NCI-H146 treated with DMSO at 0.1 percent for 48 hours (cell line): ENCODE measurements around the gene COG6.

Experiments used
- DNase-seq: peaks from one replicate; lab custom pipeline; 2025; ENCODE audit not compliant: unreplicated experiment; lab: John Stamatoyannopoulos, UW

COG6 gene

DNA sequence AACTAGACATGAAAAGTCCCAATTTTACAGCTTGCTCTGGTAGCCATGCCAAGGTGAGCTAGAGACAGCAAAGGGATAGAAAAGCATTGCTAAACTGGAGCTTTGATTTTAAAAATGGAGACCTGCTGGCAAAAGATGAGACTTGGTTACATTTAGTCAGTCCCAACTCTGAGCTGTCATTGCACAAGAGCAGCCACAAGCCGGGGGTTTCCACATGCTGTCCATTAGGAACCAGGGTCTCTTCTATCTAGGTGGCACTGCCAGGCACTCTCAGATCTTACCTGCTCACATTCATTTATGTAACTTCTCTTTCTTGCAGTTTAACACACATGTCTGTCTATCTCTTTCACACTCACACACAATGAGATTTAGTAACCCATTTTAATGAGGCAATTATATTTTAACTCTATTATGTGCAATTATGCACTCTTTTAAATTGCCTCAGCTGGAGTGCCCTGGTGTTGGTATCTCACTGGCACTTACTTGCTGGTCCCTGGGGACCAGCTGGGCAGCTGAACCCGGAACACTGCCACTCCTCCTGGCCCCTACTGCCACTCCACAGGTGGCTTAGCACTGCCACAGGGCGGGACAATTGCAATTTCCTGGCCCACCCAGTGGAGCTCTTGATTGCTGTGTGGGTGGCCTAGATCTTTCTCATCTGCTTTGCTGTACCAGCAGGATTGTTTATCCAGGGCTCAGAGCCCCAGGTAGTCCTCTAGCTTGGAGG, 112.5 kb downstream of the COG6 start:
- peak; percentile 85 for DNase-seq

DNA sequence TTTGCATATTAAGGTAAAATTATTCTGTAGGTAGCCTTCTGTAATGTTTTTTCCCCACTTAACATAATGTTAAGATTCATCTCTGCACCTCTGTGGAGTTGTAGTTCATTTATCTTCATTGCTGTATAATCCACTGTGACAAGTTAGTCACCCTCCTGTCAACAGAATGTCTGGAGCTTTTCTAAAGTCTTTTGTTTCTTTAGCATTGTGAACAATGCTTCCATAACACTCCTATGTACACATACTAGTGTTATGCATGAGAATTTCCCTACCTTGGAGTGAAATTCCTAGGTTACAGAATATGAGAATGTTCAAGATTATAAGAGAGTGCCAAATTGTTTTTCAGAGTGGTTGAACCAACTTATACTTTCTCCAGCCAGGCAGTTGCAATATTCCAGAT, 113.5 kb downstream of the COG6 start:
- DNase-seq, result no peak

DNA sequence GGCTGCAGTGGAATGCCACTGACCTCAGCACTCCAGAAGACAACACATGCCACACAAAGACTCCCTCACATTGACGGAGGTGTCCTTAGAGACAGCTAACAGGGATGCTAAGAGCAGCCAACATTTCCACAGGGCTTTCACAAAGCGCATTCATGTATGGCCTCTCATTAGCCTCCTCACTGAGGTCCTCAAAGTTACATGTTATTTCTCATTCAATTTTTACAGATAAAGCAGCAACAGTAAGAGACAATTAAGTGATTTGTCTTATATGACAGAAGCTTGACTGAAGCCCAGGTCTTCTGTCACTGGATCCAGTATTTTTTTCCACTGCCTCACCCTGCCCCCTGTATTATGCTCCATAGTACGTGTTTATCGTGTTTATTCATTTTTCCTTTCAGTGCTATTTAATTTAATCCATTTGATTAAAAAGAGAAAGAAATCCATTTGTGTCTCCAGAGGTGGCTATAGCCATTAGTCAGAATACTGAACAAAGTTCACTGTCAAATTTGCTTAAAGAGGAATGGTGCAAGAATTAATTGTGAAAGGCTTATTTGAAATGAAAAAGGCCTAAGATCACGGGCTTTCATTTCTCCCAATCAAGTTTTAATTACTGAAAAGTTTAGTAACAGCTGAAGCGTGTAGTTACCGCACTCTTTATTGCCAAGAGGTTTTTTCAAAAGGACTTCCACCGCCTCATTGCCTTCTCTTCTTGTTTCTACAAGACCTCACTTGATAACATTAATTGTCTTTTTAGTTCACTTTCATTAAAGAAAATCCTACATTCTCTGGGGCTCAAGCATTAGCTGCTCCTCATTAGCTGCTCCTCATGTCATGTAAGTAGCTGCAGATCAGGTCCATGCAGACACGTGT, 115.0 kb downstream of the COG6 start:
- DNase-seq, result no peak

DNA sequence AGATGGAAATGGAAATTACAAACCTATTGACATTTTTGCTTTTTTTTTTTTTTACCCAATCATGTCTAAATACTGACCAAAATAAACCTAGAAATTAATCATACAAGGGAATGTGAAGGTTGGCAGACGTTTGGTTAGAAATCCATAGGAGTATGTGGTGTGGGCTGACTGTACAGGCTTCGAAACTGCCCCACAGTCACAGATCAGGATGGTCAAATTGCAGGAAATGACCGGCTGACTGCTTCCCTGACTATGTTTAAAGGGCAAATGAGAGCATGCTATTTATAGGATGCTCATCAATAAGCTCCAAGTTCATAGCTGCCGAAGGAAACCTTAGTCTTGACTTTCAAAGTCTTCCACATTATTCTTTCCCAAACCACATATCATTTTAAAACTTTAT, 118.4 kb downstream of the COG6 start:
- no peak for DNase-seq

DNA sequence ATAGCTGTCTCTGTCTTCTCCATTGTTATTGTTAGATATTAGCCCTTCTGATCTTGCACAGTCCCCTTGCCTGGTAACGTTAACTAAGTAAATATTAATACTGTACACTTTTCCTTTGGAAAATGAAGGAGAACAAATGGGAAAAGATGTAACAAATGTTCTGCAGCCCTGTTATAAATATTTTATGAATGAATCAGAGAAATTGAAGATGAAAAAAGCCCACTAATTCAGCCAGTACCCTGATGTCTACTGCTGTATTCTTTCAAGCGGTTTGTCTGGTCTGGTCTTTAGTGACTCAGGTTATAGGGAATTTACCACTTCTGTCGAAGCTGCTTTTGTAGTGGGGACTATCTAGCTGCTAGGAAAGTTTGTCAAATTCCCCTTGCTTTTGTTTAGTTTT, 121.0 kb downstream of the COG6 start:
- no peak for DNase-seq

DNA sequence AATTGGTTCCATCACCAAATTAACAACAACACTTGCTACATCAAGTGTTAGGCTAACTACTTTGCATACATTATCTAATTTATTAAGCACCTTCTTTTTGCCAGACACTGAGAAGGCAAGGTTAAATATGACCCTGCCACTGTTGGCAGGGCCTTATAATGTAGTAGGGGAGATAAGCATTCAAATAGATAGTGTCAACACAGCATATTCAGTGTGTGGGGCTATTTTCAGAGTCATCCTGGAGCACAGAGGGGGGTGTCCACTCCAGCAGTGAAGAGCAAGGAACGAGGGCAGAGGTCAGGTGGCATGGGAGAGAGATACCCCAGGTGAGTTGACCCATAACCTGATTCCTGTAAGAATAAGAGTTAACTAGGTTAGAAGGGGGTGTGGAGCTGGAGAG, 121.6 kb downstream of the COG6 start:
- no peak for DNase-seq

DNA sequence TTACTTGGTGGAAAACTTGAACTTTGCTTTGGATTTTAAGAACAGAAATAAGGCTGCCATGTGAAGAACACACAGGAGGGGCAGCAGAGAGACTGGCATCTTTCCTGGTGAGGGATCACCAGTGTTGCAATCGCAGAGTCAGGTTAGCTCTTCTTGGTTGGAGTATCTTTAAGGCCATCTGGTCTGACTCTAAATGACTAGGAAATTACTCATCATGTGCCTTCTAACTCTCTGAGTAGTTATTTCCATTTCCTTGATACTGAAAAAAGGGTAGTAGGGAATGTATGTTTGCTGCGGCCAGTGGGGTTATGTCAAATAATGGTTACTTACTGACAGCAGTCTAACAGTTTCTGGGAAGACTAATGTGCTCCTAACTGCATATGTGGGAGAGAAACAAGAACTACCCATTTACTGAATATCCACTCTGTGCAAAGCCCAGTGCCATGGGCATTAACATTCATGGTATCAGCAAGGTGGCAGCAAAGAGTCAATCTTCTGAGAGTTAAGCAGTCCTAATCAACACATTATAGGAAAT, 122.1 kb downstream of the COG6 start:
- no peak for DNase-seq

DNA sequence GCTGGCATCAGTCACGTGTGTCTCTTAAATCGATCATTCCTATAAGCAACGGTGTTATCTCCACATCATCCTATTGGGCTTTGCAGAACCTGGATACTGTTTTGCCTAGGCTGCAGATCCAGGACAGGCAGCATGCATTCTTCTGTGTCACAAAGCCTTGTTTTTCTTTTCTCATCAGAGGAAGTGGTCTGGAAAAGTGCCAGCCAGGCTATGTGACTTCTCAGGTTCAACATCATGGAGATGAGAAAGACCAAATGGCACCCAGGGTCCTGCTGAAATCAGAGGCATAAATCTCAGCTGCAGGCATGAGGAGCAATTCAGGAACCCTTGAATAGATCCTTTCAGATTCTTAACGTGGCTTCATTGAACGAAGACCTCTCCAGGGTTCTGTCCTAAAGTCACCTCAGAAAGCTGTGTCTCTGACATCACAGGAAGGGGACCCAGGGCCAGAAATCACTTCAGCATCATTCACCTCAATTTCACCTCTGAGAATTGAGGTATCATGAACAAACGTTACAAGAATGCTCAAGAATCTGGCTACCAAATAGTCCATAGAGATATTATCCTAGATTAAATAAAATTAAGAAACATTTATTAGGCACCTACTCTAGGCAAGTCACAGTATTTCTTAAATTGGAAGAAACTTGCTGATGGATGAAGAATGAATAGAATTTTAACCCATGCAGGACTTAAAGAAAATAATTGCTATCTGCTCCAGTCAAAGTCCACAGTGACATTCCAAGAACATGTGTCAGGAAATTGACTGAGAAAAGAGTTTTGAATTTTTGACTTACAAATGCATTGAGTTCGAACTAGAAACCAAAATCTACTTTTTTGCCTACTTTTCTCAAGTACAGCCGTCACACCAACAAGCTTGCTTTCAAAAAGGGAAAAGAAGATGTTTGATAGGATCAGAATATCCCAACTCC, 124.1 kb downstream of the COG6 start:
- DNase-seq, result no peak

DNA sequence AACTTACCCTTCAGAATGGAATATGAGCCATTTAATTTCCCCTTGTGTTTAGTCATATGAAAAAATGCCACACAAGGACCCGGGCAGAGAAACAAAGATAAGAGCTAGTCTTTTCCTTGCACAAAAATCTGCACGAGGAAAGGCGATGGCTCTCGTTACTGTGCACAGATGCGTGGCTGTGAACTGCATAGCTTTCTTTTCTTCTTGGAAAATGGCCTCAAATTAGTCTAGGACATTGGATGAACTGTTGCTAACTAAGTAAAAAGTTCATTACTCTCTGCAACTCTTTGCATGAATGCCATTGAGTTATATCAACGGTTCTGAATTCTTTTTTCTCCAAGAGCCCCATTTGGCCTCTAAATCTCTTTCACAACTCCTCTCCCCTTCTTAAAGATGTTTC, 125.2 kb downstream of the COG6 start:
- DNase-seq, result no peak

DNA sequence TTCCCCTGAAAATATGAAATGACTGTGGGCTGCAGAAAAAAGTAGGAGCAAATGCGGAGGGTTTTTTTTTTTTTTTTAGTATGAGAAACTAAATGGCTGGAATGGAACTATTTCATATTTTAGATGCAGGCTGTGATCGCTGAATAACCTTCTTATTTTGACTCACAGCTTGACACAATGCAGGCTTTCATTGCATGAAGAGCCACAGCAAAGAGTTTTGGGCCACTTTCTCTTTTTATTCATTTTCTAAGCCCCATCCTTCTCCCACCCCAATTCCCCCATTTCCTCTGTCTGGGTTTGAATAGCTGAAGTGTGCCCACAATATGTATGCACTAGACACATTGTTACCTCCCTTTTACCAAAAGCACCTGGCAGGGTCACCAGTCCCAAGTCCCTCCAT, 125.9 kb downstream of the COG6 start:
- DNase-seq, result no peak

DNA sequence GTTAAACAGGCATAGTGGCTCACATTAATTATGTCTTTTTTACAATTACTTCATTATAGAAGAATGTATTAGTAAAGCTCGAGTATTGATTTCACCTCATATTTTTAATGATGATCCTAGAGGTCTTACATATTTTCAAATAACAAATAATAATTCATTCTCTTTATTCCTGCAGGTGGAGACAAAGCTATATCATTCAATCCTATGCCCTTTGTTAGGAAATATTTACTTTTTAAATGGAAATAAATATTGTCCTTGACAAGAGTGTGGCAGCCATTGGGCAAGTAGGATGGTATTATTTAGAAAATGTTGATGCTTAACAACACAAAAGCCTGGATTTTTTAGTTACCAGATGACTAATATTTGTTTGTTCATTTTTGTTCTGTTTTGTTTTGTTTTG, 127.6 kb downstream of the COG6 start:
- DNase-seq, result no peak

DNA sequence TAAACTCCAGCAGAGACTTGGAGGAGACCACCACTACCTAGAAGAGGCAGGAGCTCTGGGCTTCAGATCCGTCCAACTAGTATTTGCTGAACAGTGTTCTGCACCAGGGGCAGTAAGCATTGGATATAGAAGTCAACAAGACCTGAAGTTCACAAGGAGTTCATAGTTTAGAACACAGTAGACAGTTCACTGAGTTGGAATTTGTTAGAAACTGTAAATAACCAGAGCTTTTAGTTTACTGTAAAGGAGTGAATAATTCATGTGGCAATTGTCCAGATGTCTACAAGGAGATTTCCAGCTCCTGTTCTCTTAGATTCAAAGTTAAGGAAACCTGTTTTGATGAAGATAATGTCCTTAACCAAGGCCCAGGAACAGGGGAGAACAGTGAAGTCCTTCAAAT, 128.9 kb downstream of the COG6 start:
- no peak for DNase-seq

DNA sequence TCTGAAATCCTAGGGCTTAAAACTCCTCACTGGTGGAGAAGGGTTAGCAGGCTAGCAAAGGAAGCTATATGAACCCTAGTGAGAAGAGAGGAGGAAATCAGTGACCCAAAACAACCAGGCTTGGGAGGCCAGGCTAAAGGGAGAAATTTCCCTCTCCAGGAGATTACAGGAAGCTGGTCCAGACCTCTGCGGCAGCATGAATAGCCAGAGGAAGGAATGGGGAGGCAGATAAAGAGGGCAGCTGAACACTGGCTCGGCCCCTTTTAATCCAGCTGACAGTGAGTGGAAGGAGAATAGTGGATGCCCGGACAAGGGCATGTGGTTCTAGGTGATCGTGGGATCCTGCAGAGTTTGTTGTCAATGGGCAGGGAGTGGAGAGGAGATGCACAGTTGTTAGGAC, 130.6 kb downstream of the COG6 start:
- DNase-seq, result no peak

DNA sequence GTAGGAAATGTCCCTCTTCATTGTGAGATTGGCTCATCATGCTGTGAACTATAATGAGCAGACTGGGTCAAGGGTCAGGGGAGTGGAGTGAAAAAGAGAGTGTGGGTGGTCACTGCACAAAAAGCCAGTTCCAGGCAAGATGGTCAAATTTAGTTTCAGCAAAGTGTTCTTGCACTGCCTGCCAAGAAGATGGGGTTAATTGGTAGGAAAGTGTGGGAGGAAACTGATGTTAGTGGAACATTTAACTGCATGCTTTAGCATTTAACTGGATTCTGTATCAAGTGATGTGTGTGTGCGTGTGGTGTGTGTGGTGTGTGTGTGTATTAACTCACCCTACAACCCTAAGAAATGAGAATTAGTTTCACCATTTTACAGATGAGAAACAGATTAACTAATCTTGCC, 131.6 kb downstream of the COG6 start:
- no peak for DNase-seq

DNA sequence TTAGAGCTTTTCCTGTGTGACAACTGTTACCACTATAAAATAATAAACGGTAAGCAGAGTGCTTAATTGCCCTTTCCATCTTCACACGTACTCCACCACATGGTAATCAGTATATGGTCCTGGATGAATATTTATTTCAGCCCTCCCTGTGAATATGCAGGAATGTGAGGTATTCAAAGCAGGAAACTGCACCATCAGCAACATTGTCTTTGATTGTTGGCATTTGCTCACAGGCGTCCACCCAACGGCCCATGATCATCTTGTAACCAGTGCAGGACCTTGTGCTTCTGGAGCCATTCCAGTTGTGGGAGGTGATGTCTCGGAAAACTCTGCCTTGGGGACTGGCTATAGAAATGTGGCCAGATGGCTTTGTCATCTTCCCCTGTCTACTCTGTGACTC, 132.6 kb downstream of the COG6 start:
- no peak for DNase-seq

DNA sequence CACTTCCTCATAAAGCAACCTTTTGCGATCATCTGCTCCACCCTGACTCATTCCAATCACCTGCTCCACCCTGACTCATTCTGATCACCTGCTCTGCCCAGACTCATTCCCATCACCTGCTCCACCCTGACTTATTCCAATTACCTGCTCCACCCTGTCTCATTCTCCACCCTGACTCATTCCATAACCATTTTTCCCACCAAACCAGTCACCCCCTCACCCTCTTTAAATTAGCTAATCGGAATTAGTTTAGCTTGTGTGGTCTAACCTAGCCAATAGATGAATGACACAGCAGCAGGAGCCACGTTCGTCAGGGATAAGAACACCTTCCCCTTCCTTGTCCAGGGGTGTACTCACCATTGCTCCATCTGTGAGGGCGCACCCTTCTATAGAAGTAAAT, 134.0 kb downstream of the COG6 start:
- no peak for DNase-seq
